Spleen (tissue), 11 donors: ENCODE data around the gene PITPNM2. TPM values are rescaled to one million over a fixed set of nuclear protein-coding genes. Genes with fewer than 3 reads are reported as not detected.

Source experiments
- DNase-seq: peaks from one replicate; pipeline ENCODE4 v3.0.0-alpha.2; 2020
- H3K27ac ChIP-seq, 8 donors: fragments of 200-600 bp; sonication (generic) in 7 of 8; 1 replicate in 4 of 8; 2 replicates in 4 of 8; pipeline versions ENCODE4 v1.5.0 to v1.8.0; 2016 to 2021; ENCODE audit warnings: inconsistent platforms in 4 of 8, mild to moderate bottlenecking in 4 of 8, moderate library complexity in 1 of 8
- H3K27me3 ChIP-seq, 7 donors: fragments of 200-600 bp; sonication (generic) in 6 of 7; replicated peaks in 1 of 7; 1 replicate in 4 of 7; 2 replicates in 3 of 7; pipeline versions ENCODE4 v1.5.0 to v1.8.0; 2016 to 2021; ENCODE audit warnings: inconsistent platforms in 3 of 7, mild to moderate bottlenecking in 1 of 7
- H3K36me3 ChIP-seq, 6 donors: fragments of 200-600 bp; sonication (generic) in 5 of 6; 1 replicate in 4 of 6; 2 replicates in 2 of 6; pipeline versions ENCODE4 v1.5.0 to v1.8.0; 2016 to 2021; ENCODE audit warnings: inconsistent platforms in 2 of 6
- H3K4me1 ChIP-seq, 6 donors: fragments of 200-600 bp; sonication (generic) in 5 of 6; 1 replicate in 3 of 6; 2 replicates in 3 of 6; pipeline versions ENCODE4 v1.5.0 to v1.8.0; 2016 to 2021; ENCODE audit warnings: inconsistent platforms in 3 of 6
- H3K4me3 ChIP-seq, 8 donors: fragments of 200-600 bp; sonication (generic) in 7 of 8; 1 replicate in 4 of 8; 2 replicates in 4 of 8; pipeline versions ENCODE4 v1.5.0 to v1.8.0; 2016 to 2021; ENCODE audit warnings: inconsistent platforms in 4 of 8, mild to moderate bottlenecking in 4 of 8, moderate library complexity in 2 of 8
- H3K9me3 ChIP-seq, 8 donors: fragments of 200-600 bp; sonication (generic) in 7 of 8; 1 replicate in 4 of 8; 2 replicates in 4 of 8; pipeline versions ENCODE4 v1.5.0 to v1.8.0; 2016 to 2021; ENCODE audit warnings: inconsistent platforms in 4 of 8
- POLR2A ChIP-seq, 3 donors: fragments of 450-650 bp; IDR thresholded peaks; one replicate each; pipeline ENCODE4 v1.5.1; 2017; ENCODE audit warnings: antibody characterized with exemption in 3 of 3, mild to moderate bottlenecking in 1 of 3
- POLR2AphosphoS5 ChIP-seq, 3 donors: sonication (generic); formaldehyde crosslinking; IDR thresholded peaks; one replicate each; pipeline ENCODE4 v1.5.1; 2017; ENCODE audit warnings: antibody characterized with exemption in 3 of 3
- WGBS, 5 donors: extraction: QIAGEN DNeasy Blood & Tissue Kit in 3 of 5; methylation state at CpG; one replicate each; pipeline versions ENCODE4 v1.1.5 to v1.1.7; 2013 to 2018; 5-methylcytosine and 5-hydroxymethylcytosine counted together
- intact Hi-C: fragments of 100-400 bp; cut with DNase I; formaldehyde crosslinking; loops from one replicate; pipeline ENCODE4 v1.15.0; 2023; ENCODE audit warnings: low total_unique reads
- polyA plus RNA-seq, 3 donors: library from polyadenylated mRNA; stranded (reverse); fragments of 200-250 nt; gene quantifications; one replicate each; pipeline ENCODE4 v1.2.1, GENCODE V29; 2013
- total RNA-seq, 7 donors: library from RNA; depleted of rRNA in 3 of 7; stranded (reverse); fragments of >200 nt in 3 of 7; fragmentation: NEBNext Ultra II Directional in 4 of 7; extraction: Animal tissue kit (Norgen Biotek cat#: 25700) in 4 of 7; gene quantifications; one replicate each; pipeline versions ENCODE4 v1.1.0 to v1.2.1, GENCODE V29; 2016 to 2021
- TF ChIP-seq, protein P1 (sequence below), 11 experiments: fragments of 200-600 bp in 7 of 11; fragments of 450-650 bp in 4 of 11; sonication (generic) in 4 of 11; IDR thresholded peaks in 8 of 11; conservative IDR thresholded peaks in 3 of 11; 1 replicate in 7 of 11; 2 replicates in 4 of 11; pipeline versions ENCODE4 v1.4.0 to v1.8.0; 2016 to 2021; ENCODE audit warnings: antibody characterized with exemption in 11 of 11, inconsistent platforms in 4 of 11, mild to moderate bottlenecking in 1 of 11
- donor health status: healthy with polysubstance abuse.
- donor health status: DM: no; HTN: no; CAD: no; lungs with moderate emphysema.
- donor health status: DM: no; HTN: no; CAD: no.
- donor health status: Bipolar disorder and iron deficiency.
- donor health status: healthy.
- donor health status: DM: no; HTN: no; CAD: no.
- donor health status: DM: yes; HTN: yes; CAD: no.

Gene PITPNM2
- total and polyA plus RNA-seq, 10 donors = 2.2 to 23.7 (median 7.3) TPM

DNA sequence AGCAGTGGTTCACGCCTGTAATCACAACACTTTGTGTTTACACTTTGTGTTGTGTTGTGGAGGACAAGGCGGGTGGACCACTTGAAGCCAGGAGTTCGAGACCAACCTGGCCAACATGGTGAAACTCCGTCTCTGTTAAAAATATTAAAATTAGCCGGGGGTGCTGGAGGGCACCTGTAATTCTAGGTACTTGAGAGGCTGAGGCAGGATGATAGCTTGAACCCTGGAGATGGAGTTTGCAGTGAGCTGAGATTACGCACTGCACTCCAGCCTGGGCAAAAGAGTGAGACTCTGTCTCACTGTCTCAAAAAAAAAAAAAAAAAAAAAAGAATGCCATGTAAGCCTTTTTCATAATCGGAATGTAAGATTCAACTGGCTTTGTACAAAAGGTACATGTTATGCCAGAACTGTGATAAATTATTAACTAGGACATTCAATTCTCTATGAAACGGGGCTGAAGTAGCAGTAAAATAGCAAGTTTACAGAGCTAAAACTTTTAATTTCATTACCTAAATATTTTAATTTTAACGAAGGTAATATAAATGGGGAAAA, 13.9 kb upstream of the PITPNM2 start:
- WGBS, 5 donors = 91 to 99% (median 95%) methylated on average over 9 of the region's 9 CpGs
- TF ChIP-seq POLR2A (IDR thresholded peaks at IDR 0.05) = no peak
- no peak for TF ChIP-seq POLR2AphosphoS5 (IDR thresholded peaks at IDR 0.05)
- TF ChIP-seq, protein P1, sequence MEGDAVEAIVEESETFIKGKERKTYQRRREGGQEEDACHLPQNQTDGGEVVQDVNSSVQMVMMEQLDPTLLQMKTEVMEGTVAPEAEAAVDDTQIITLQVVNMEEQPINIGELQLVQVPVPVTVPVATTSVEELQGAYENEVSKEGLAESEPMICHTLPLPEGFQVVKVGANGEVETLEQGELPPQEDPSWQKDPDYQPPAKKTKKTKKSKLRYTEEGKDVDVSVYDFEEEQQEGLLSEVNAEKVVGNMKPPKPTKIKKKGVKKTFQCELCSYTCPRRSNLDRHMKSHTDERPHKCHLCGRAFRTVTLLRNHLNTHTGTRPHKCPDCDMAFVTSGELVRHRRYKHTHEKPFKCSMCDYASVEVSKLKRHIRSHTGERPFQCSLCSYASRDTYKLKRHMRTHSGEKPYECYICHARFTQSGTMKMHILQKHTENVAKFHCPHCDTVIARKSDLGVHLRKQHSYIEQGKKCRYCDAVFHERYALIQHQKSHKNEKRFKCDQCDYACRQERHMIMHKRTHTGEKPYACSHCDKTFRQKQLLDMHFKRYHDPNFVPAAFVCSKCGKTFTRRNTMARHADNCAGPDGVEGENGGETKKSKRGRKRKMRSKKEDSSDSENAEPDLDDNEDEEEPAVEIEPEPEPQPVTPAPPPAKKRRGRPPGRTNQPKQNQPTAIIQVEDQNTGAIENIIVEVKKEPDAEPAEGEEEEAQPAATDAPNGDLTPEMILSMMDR (IDR thresholded peaks at IDR 0.05 in 8 of 11, conservative IDR thresholded peaks at IDR 0.05 in 3 of 11) = no peak
- H3K9me3 ChIP-seq = no peaks in the 10 kb centered on the region
- H3K36me3 ChIP-seq = peaks cover 0 to 88% (median 44%) of the 10 kb centered on the region in 6 donors
- no peaks in the 10 kb centered on the region for H3K4me1 ChIP-seq
- intact Hi-C loops = no loop called here
- H3K27me3 ChIP-seq = no peaks in the 10 kb centered on the region
- H3K4me3 ChIP-seq = no peak overlapping the region
- H3K27ac ChIP-seq = no peak overlapping the region
- no peak for DNase-seq

DNA sequence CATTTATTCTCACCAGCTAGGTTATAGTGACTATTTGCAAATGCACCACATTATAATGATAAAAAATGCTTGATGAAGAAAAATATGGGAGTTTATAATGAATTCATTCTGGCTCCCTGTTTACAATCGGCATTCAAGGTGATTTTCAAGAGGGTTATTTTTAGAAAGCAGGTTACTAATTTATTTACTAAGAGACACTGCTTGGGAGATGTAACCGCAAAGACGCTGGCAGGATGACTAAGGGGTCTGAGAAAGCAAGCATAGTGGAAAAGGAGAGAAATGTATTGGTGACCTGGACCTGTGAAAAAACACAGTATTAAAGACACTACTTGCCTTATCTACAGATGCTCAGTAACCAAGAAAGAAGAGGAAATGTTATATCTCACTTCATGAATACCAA, 13.3 kb upstream of the PITPNM2 start:
- intact Hi-C loops = no loop called here
- no peak overlapping the region for H3K4me3 ChIP-seq
- WGBS, 5 donors = 76 to 86% (median 84%) methylated on average over 3 of the region's 3 CpGs
- TF ChIP-seq POLR2AphosphoS5 (IDR thresholded peaks at IDR 0.05) = no peak
- TF ChIP-seq, protein P1 (IDR thresholded peaks at IDR 0.05 in 8 of 11, conservative IDR thresholded peaks at IDR 0.05 in 3 of 11) = no peak
- H3K4me1 ChIP-seq = no peaks in the 10 kb centered on the region
- H3K36me3 ChIP-seq = peaks cover 0 to 88% (median 47%) of the 10 kb centered on the region in 6 donors
- no peak for DNase-seq
- no peak overlapping the region for H3K27ac ChIP-seq
- no peaks in the 10 kb centered on the region for H3K9me3 ChIP-seq
- no peaks in the 10 kb centered on the region for H3K27me3 ChIP-seq

DNA sequence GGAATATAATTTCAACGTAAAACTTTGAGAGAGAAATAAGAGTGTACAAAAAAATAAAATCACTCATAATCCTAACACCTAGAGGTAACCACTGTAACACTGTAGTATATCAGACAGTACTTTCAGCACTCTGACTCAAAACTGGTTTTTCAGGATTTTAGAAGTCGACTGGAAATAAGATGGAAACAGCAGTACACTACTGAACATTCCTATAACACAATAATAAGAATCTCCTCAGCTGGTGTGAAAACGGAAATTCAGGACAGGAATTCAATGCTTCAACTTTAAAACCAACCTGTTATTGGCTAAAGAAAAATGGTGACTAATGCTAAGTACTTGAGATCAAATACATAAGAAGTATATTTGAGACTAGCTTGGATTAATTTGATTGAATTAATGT, 12.3 kb upstream of the PITPNM2 start:
- H3K4me3 ChIP-seq = no peak overlapping the region
- intact Hi-C loops = no loop called here
- WGBS, 5 donors = 86 to 94% (median 90%) methylated on average over 3 of the region's 3 CpGs
- H3K27me3 ChIP-seq = no peaks in the 10 kb centered on the region
- H3K9me3 ChIP-seq = no peaks in the 10 kb centered on the region
- TF ChIP-seq POLR2AphosphoS5 (IDR thresholded peaks at IDR 0.05) (no peak), POLR2A (IDR thresholded peaks at IDR 0.05) (no peak)
- TF ChIP-seq, protein P1 (IDR thresholded peaks at IDR 0.05 in 8 of 11, conservative IDR thresholded peaks at IDR 0.05 in 3 of 11) = no peak
- H3K27ac ChIP-seq = no peak overlapping the region
- H3K36me3 ChIP-seq = peaks cover 0 to 96% (median 50%) of the 10 kb centered on the region in 6 donors
- no peak for DNase-seq
- H3K4me1 ChIP-seq = no peaks in the 10 kb centered on the region

DNA sequence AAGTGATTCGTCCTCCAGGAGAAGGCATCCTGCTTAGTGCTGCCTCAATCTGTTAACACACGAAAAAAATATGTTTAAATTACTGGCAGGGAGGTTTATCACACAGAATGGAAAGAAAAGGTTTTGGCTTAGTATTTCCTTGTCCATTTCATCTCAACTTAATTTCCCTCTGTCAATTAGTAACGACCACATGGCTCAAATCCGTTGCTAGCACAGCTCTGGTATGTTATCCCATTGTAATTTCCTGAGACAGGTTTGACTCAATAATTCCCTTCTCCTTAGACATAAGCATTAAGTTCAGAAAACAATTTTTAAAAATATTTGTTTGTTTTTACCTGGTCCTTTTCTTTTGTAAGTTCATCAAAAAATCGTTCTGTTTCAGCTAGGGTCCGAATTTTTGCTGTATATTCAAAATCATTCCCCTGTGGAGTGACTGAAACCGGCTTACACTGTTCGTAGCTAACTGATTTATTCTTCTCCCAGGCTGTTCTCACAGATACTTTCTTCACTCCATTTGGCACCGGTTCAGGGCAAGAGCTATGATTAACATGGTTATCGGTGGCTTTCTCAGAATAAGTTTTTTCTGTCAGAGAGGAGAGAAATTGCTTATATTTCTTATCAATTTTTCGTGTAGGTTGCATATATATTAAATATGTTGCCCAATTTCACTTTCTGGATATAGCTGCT, 10.1 kb upstream of the PITPNM2 start:
- TF ChIP-seq POLR2A (IDR thresholded peaks at IDR 0.05) = no peak
- TF ChIP-seq, protein P1 (IDR thresholded peaks at IDR 0.05 in 8 of 11, conservative IDR thresholded peaks at IDR 0.05 in 3 of 11) = no peak
- no peak for TF ChIP-seq POLR2AphosphoS5 (IDR thresholded peaks at IDR 0.05)
- Histone ChIP-seq H3K27ac (no peak overlapping the region), H3K4me1 (no peaks in the 10 kb centered on the region), H3K4me3 (no peak overlapping the region), H3K9me3 (no peaks in the 10 kb centered on the region), H3K36me3 (peaks cover 0 to 92% (median 53%) of the 10 kb centered on the region in 6 donors), H3K27me3 (no peaks in the 10 kb centered on the region)
- intact Hi-C loops = no loop called here
- 83 to 94% (median 84%) methylated on average over 11 of the region's 11 CpGs for WGBS, 5 donors
- no peak for DNase-seq
